ENCODE measurements around the gene PRKCQ.
A peak's percentile ranks its signal among the peaks of the same experiment; 100 is the strongest.

PRKCQ gene

GRCh38 chr10:6561552-6561951 lies 18.5 kb downstream of the PRKCQ start:
- no peak overlapping the region for H3K4me3 ChIP-seq (ENCODE audit: low read depth in 1 of 2, low read length in 2 of 2)
- no peaks in the 10 kb centered on the region for H3K9me3 ChIP-seq (ENCODE audit: control insufficient read depth in 1 of 2, low read length in 2 of 2)
- peaks cover 9 to 11% of the 10 kb centered on the region in 2 donors for H3K4me1 ChIP-seq (ENCODE audit: control insufficient read depth in 1 of 2, insufficient read depth in 2 of 2, low read length in 2 of 2)
- H3K9ac ChIP-seq (ENCODE audit: low read depth in 1 of 2, low read length in 2 of 2) = no peak overlapping the region
- no peak overlapping the region for H3K27ac ChIP-seq (ENCODE audit: low read depth, low read length)
- H3K27me3 ChIP-seq (ENCODE audit: control insufficient read depth in 1 of 2, insufficient read depth in 2 of 2, low read length in 2 of 2) = no peaks in the 10 kb centered on the region
- H3K36me3 ChIP-seq (ENCODE audit: control insufficient read depth in 1 of 2, insufficient read depth in 2 of 2, low read length in 2 of 2) = no peaks in the 10 kb centered on the region

- Histone ChIP-seq H3K9me3 (ENCODE audit: control insufficient read depth in 1 of 2, low read length in 2 of 2) (no peaks in the 10 kb centered on the region), H3K4me3 (ENCODE audit: low read depth in 1 of 2, low read length in 2 of 2) (no peak overlapping the region), H3K36me3 (ENCODE audit: control insufficient read depth in 1 of 2, insufficient read depth in 2 of 2, low read length in 2 of 2) (no peaks in the 10 kb centered on the region), H3K27me3 (ENCODE audit: control insufficient read depth in 1 of 2, insufficient read depth in 2 of 2, low read length in 2 of 2) (no peaks in the 10 kb centered on the region), H3K9ac (ENCODE audit: low read depth in 1 of 2, low read length in 2 of 2) (no peak overlapping the region), H3K4me1 (ENCODE audit: control insufficient read depth in 1 of 2, insufficient read depth in 2 of 2, low read length in 2 of 2) (peaks cover 9 to 11% of the 10 kb centered on the region in 2 donors), H3K27ac (ENCODE audit: low read depth, low read length) (no peak overlapping the region)
Observed at GRCh38 chr10:6558759-6559461, 21.2 kb downstream of the PRKCQ start.

GRCh38 chr10:6558272-6558671 lies 21.8 kb downstream of the PRKCQ start:
- H3K4me1 ChIP-seq (ENCODE audit: control insufficient read depth in 1 of 2, insufficient read depth in 2 of 2, low read length in 2 of 2) = peaks cover 5 to 8% of the 10 kb centered on the region in 2 donors
- H3K36me3 ChIP-seq (ENCODE audit: control insufficient read depth in 1 of 2, insufficient read depth in 2 of 2, low read length in 2 of 2) = no peaks in the 10 kb centered on the region
- H3K27ac ChIP-seq (ENCODE audit: low read depth, low read length) = no peak overlapping the region
- no peaks in the 10 kb centered on the region for H3K9me3 ChIP-seq (ENCODE audit: control insufficient read depth in 1 of 2, low read length in 2 of 2)
- no peak overlapping the region for H3K4me3 ChIP-seq (ENCODE audit: low read depth in 1 of 2, low read length in 2 of 2)
- H3K27me3 ChIP-seq (ENCODE audit: control insufficient read depth in 1 of 2, insufficient read depth in 2 of 2, low read length in 2 of 2) = no peaks in the 10 kb centered on the region
- H3K9ac ChIP-seq (ENCODE audit: low read depth in 1 of 2, low read length in 2 of 2) = no peak overlapping the region

- H3K9me3 ChIP-seq (ENCODE audit: control insufficient read depth in 1 of 2, low read length in 2 of 2) = no peaks in the 10 kb centered on the region
- no peaks in the 10 kb centered on the region for H3K27me3 ChIP-seq (ENCODE audit: control insufficient read depth in 1 of 2, insufficient read depth in 2 of 2, low read length in 2 of 2)
- H3K36me3 ChIP-seq (ENCODE audit: control insufficient read depth in 1 of 2, insufficient read depth in 2 of 2, low read length in 2 of 2) = no peaks in the 10 kb centered on the region
- H3K27ac ChIP-seq (ENCODE audit: low read depth, low read length) = no peak overlapping the region
- no peaks in the 10 kb centered on the region for H3K4me1 ChIP-seq (ENCODE audit: control insufficient read depth in 1 of 2, insufficient read depth in 2 of 2, low read length in 2 of 2)
- no peak overlapping the region for H3K9ac ChIP-seq (ENCODE audit: low read depth in 1 of 2, low read length in 2 of 2)
- no peak overlapping the region for H3K4me3 ChIP-seq (ENCODE audit: low read depth in 1 of 2, low read length in 2 of 2)
Observed at GRCh38 chr10:6553937-6554336, 26.1 kb downstream of the PRKCQ start.

- H3K4me3 ChIP-seq (ENCODE audit: low read depth in 1 of 2, low read length in 2 of 2) = peak overlapping the region; percentile 6 to 10
- peaks cover 0 to 4% of the 10 kb centered on the region in 2 donors for H3K4me1 ChIP-seq (ENCODE audit: control insufficient read depth in 1 of 2, insufficient read depth in 2 of 2, low read length in 2 of 2)
- no peaks in the 10 kb centered on the region for H3K27me3 ChIP-seq (ENCODE audit: control insufficient read depth in 1 of 2, insufficient read depth in 2 of 2, low read length in 2 of 2)
- no peaks in the 10 kb centered on the region for H3K9me3 ChIP-seq (ENCODE audit: control insufficient read depth in 1 of 2, low read length in 2 of 2)
- peak overlapping the region in 1 of 2 donors; percentile 18 for H3K9ac ChIP-seq (ENCODE audit: low read depth in 1 of 2, low read length in 2 of 2)
- H3K27ac ChIP-seq (ENCODE audit: low read depth, low read length) = no peak overlapping the region
- no peaks in the 10 kb centered on the region for H3K36me3 ChIP-seq (ENCODE audit: control insufficient read depth in 1 of 2, insufficient read depth in 2 of 2, low read length in 2 of 2)
Observed at GRCh38 chr10:6543431-6544005, 36.6 kb downstream of the PRKCQ start.

- Histone ChIP-seq H3K9ac (ENCODE audit: low read depth in 1 of 2, low read length in 2 of 2) (no peak overlapping the region), H3K27ac (ENCODE audit: low read depth, low read length) (no peak overlapping the region), H3K27me3 (ENCODE audit: control insufficient read depth in 1 of 2, insufficient read depth in 2 of 2, low read length in 2 of 2) (no peaks in the 10 kb centered on the region), H3K4me3 (ENCODE audit: low read depth in 1 of 2, low read length in 2 of 2) (peak overlapping the region in 1 of 2 donors; percentile 6), H3K4me1 (ENCODE audit: control insufficient read depth in 1 of 2, insufficient read depth in 2 of 2, low read length in 2 of 2) (peaks cover 0 to 4% of the 10 kb centered on the region in 2 donors), H3K9me3 (ENCODE audit: control insufficient read depth in 1 of 2, low read length in 2 of 2) (no peaks in the 10 kb centered on the region), H3K36me3 (ENCODE audit: control insufficient read depth in 1 of 2, insufficient read depth in 2 of 2, low read length in 2 of 2) (no peaks in the 10 kb centered on the region)
Observed at GRCh38 chr10:6542999-6543430, 37.1 kb downstream of the PRKCQ start.

GRCh38 chr10:6539833-6540232 lies 40.2 kb downstream of the PRKCQ start:
- Histone ChIP-seq H3K4me1 (ENCODE audit: control insufficient read depth in 1 of 2, insufficient read depth in 2 of 2, low read length in 2 of 2) (peaks cover 0 to 4% of the 10 kb centered on the region in 2 donors), H3K4me3 (ENCODE audit: low read depth in 1 of 2, low read length in 2 of 2) (no peak overlapping the region), H3K27me3 (ENCODE audit: control insufficient read depth in 1 of 2, insufficient read depth in 2 of 2, low read length in 2 of 2) (no peaks in the 10 kb centered on the region), H3K27ac (ENCODE audit: low read depth, low read length) (no peak overlapping the region), H3K9me3 (ENCODE audit: control insufficient read depth in 1 of 2, low read length in 2 of 2) (no peaks in the 10 kb centered on the region), H3K36me3 (ENCODE audit: control insufficient read depth in 1 of 2, insufficient read depth in 2 of 2, low read length in 2 of 2) (no peaks in the 10 kb centered on the region), H3K9ac (ENCODE audit: low read depth in 1 of 2, low read length in 2 of 2) (no peak overlapping the region)

- no peak overlapping the region for H3K9ac ChIP-seq (ENCODE audit: low read depth in 1 of 2, low read length in 2 of 2)
- no peak overlapping the region for H3K27ac ChIP-seq (ENCODE audit: low read depth, low read length)
- H3K27me3 ChIP-seq (ENCODE audit: control insufficient read depth in 1 of 2, insufficient read depth in 2 of 2, low read length in 2 of 2) = no peaks in the 10 kb centered on the region
- no peaks in the 10 kb centered on the region for H3K36me3 ChIP-seq (ENCODE audit: control insufficient read depth in 1 of 2, insufficient read depth in 2 of 2, low read length in 2 of 2)
- H3K9me3 ChIP-seq (ENCODE audit: control insufficient read depth in 1 of 2, low read length in 2 of 2) = no peaks in the 10 kb centered on the region
- peaks cover 0 to 4% of the 10 kb centered on the region in 2 donors for H3K4me1 ChIP-seq (ENCODE audit: control insufficient read depth in 1 of 2, insufficient read depth in 2 of 2, low read length in 2 of 2)
- no peak overlapping the region for H3K4me3 ChIP-seq (ENCODE audit: low read depth in 1 of 2, low read length in 2 of 2)
Observed at GRCh38 chr10:6537770-6538169, 42.3 kb downstream of the PRKCQ start.

GRCh38 chr10:6536102-6536501 lies 44.0 kb downstream of the PRKCQ start:
- Histone ChIP-seq H3K27me3 (ENCODE audit: control insufficient read depth in 1 of 2, insufficient read depth in 2 of 2, low read length in 2 of 2) (no peaks in the 10 kb centered on the region), H3K4me3 (ENCODE audit: low read depth in 1 of 2, low read length in 2 of 2) (no peak overlapping the region), H3K9ac (ENCODE audit: low read depth in 1 of 2, low read length in 2 of 2) (no peak overlapping the region), H3K9me3 (ENCODE audit: control insufficient read depth in 1 of 2, low read length in 2 of 2) (no peaks in the 10 kb centered on the region), H3K4me1 (ENCODE audit: control insufficient read depth in 1 of 2, insufficient read depth in 2 of 2, low read length in 2 of 2) (no peaks in the 10 kb centered on the region), H3K36me3 (ENCODE audit: control insufficient read depth in 1 of 2, insufficient read depth in 2 of 2, low read length in 2 of 2) (no peaks in the 10 kb centered on the region), H3K27ac (ENCODE audit: low read depth, low read length) (no peak overlapping the region)

GRCh38 chr10:6535156-6535764 lies 44.8 kb downstream of the PRKCQ start:
- H3K9me3 ChIP-seq (ENCODE audit: control insufficient read depth in 1 of 2, low read length in 2 of 2) = no peaks in the 10 kb centered on the region
- H3K9ac ChIP-seq (ENCODE audit: low read depth in 1 of 2, low read length in 2 of 2) = no peak overlapping the region
- no peak overlapping the region for H3K27ac ChIP-seq (ENCODE audit: low read depth, low read length)
- H3K4me3 ChIP-seq (ENCODE audit: low read depth in 1 of 2, low read length in 2 of 2) = no peak overlapping the region
- no peaks in the 10 kb centered on the region for H3K4me1 ChIP-seq (ENCODE audit: control insufficient read depth in 1 of 2, insufficient read depth in 2 of 2, low read length in 2 of 2)
- H3K36me3 ChIP-seq (ENCODE audit: control insufficient read depth in 1 of 2, insufficient read depth in 2 of 2, low read length in 2 of 2) = no peaks in the 10 kb centered on the region
- no peaks in the 10 kb centered on the region for H3K27me3 ChIP-seq (ENCODE audit: control insufficient read depth in 1 of 2, insufficient read depth in 2 of 2, low read length in 2 of 2)
